ENCODE data around the gene MKLN1.

DNA sequence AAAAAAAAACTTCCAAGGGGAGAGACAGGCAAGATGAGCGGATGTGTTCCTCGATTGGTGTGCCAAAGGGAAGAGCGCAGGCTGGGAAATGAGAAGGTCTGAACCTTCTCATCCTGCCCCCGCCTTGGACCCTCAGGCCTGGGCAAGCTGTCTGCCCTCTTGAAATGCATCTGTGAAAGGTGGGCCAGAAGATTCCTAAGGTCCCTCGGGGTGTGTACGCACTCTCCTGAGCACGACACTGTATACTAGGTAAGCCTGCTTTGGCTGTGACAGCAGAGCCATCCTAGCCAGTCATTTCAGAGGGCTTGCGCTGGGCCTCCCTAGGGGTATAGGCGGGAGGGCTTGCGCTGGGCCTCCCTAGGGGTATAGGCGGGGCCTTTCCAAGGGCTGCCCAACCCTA, 201.9 kb downstream of the MKLN1 start:
- TF ChIP-seq CTCF (IDR thresholded peaks at IDR 0.05) (no peak), EZH2phosphoT487 (IDR thresholded peaks at IDR 0.05; ENCODE audit: borderline replicate concordance, low read depth) (no peak), IRF3 (IDR thresholded peaks at IDR 0.05; ENCODE audit: low read depth, low read length) (no peak), SMC3 (IDR thresholded peaks at IDR 0.05; ENCODE audit: low read depth, low read length) (no peak), RAD21 (IDR thresholded peaks at IDR 0.05; ENCODE audit: low read length) (no peak)

All from SK-N-SH (cell line).